ENCODE data around the gene NBL1.

NBL1 gene, protein sequence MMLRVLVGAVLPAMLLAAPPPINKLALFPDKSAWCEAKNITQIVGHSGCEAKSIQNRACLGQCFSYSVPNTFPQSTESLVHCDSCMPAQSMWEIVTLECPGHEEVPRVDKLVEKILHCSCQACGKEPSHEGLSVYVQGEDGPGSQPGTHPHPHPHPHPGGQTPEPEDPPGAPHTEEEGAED

DNA sequence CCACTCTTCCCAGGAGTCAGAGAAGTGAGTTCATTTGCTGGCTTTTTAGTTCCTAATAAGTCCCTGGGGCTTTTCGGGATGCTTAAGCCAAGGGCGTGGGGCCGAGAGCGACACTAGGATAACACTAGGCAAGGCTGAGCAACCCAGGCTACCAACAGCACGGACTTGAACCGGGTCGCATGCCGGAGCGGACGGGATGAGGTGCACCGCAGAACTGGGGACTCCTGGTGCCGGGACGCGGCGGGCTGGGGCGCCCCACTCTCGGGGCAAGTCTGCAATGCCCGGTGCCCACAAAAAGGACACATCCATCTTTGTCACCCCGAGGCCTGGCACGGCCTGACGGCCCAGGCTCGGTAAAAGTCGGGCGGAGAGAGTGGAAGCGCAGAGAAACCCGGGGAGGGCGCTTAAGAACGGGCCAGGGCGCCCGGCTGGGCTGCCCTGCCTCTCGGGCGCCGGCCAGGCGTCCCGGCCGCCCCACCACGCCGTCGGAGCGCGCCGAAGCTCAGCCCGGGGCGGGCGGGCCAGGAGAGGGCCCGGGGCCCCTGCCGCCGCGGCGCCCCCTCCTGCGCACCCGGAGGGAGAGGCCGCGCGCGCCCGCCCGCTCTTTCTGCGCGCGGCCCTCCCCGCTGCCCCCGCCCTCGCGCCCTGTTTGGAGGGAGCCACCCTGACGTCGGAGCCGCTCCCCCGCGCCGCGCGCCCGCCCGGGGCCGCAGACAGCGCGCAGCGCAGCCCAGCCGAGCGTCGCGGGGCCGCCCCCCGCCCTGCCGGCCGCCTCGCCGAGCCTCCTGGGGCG lies at the start of gene NBL1:
TSS of gene NBL1 (plus strand) at position 710 of the 793 bp plus-strand sequence. CDS start 10,720 bp downstream, outside the sequence.
- peak within 1 kb of the TSS; percentile 96 for H3K4me3 ChIP-seq (ENCODE audit: low read depth, low read length)
- peak within 1 kb of the TSS; percentile 86 for H2AFZ ChIP-seq (ENCODE audit: low read length, unreplicated experiment)
- no peaks in the 10 kb centered on the region for H3K27me3 ChIP-seq (ENCODE audit: insufficient read depth, low read length)
- peaks cover 38% of the 10 kb centered on the region for H3K79me2 ChIP-seq (ENCODE audit: control insufficient read depth, insufficient read depth, low read length, unreplicated experiment)
- H3K4me1 ChIP-seq (ENCODE audit: control insufficient read depth, insufficient read depth, low read length, unreplicated experiment) = peaks cover 33% of the 10 kb centered on the region
- no peaks in the 10 kb centered on the region for H3K36me3 ChIP-seq (ENCODE audit: insufficient read depth, low read length)
- H3K27ac ChIP-seq (ENCODE audit: low read depth, low read length) = peak within 1 kb of the TSS; percentile 30

GRCh38 chr1:19596065-19596713 lies 47.9 kb upstream of the NBL1 start:
- H3K27ac ChIP-seq (ENCODE audit: low read depth, low read length) = peak overlapping the region; percentile 89
- no peaks in the 10 kb centered on the region for H3K27me3 ChIP-seq (ENCODE audit: insufficient read depth, low read length)
- peaks cover 13% of the 10 kb centered on the region; the same call in 1 of the 2 replicates for H3K36me3 ChIP-seq (ENCODE audit: insufficient read depth, low read length)
- peaks cover 13% of the 10 kb centered on the region for H3K4me1 ChIP-seq (ENCODE audit: control insufficient read depth, insufficient read depth, low read length, unreplicated experiment)
- H2AFZ ChIP-seq (ENCODE audit: low read length, unreplicated experiment) = peak overlapping the region; percentile 50
- peak overlapping the region; percentile 91 for H3K4me3 ChIP-seq (ENCODE audit: low read depth, low read length)
- peaks cover 43% of the 10 kb centered on the region for H3K79me2 ChIP-seq (ENCODE audit: control insufficient read depth, insufficient read depth, low read length, unreplicated experiment)

- Histone ChIP-seq H3K27ac (ENCODE audit: low read depth, low read length) (peak overlapping the region; percentile 89), H3K27me3 (ENCODE audit: insufficient read depth, low read length) (no peaks in the 10 kb centered on the region), H3K36me3 (ENCODE audit: insufficient read depth, low read length) (peaks cover 13% of the 10 kb centered on the region; the same call in 1 of the 2 replicates), H2AFZ (ENCODE audit: low read length, unreplicated experiment) (peak overlapping the region; percentile 50), H3K4me3 (ENCODE audit: low read depth, low read length) (peak overlapping the region; percentile 91), H3K79me2 (ENCODE audit: control insufficient read depth, insufficient read depth, low read length, unreplicated experiment) (peaks cover 50% of the 10 kb centered on the region), H3K4me1 (ENCODE audit: control insufficient read depth, insufficient read depth, low read length, unreplicated experiment) (peaks cover 13% of the 10 kb centered on the region)
Measured at GRCh38 chr1:19596714-19597495, 47.2 kb upstream of the NBL1 start.

DNA sequence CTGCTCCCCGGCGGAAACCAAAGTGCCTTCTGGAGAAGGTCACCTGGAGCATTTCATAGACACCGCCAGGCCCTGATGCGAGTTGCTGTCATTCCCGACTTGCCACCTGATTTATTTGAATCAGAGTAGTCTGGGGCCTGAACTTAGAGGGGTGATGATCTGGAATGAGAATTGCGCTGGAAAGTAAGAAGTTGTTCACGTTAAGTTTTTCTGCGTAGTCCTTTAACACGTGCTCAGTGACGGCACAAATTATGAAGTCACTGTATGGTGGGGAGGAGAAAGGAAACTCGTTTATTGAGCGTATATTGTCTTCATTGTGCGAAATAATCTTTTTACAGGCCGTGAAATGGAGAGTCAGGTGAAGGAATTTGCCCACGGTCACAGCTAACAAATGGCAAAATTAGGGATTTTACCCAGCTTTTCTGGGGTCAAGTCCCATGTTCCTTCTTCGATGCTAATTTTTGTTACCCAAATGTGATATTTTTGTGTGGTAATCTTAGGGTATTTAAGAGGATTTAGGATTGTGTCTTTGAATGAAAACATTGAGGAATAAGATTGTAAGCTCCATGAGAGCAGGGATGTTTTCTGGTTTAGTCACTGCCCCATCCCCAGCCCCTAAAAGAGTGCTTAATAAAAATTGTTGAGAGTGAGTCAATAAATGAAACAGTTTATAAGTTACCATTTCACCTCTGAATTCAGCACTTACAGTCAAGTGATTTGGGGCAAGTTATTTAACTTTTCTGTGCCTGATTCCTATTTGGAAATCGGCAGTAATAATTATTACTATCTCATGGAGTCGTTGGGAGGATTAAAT lies 46.4 kb upstream of the NBL1 start:
- H3K36me3 ChIP-seq (ENCODE audit: insufficient read depth, low read length) = peaks cover 13% of the 10 kb centered on the region; the same call in 1 of the 2 replicates
- peaks cover 15% of the 10 kb centered on the region for H3K4me1 ChIP-seq (ENCODE audit: control insufficient read depth, insufficient read depth, low read length, unreplicated experiment)
- H3K27me3 ChIP-seq (ENCODE audit: insufficient read depth, low read length) = no peaks in the 10 kb centered on the region
- peak overlapping the region; percentile 43 for H2AFZ ChIP-seq (ENCODE audit: low read length, unreplicated experiment)
- peak overlapping the region; percentile 89 for H3K27ac ChIP-seq (ENCODE audit: low read depth, low read length)
- peaks cover 58% of the 10 kb centered on the region for H3K79me2 ChIP-seq (ENCODE audit: control insufficient read depth, insufficient read depth, low read length, unreplicated experiment)
- peak overlapping the region; percentile 91 for H3K4me3 ChIP-seq (ENCODE audit: low read depth, low read length)

DNA sequence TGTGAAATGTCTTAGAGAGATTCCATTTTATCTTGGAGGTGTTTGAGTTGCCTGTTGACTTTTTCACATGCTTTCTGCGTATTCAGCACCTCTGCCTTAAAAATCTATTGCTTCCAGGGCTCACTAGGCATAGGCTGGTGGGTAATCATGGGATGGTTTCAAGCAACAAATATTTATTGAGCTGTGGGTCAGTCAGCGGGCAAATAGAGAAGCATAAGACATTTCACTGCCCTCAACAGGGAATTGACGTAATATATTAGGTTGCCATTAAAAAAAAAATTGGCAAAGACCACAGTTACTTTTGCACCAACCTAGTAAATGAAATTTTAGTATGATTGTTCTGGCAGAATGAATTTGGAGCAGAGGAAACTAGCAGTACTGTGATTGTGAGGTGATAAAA lies 44.3 kb upstream of the NBL1 start:
- Histone ChIP-seq H3K27me3 (ENCODE audit: insufficient read depth, low read length) (no peaks in the 10 kb centered on the region), H3K79me2 (ENCODE audit: control insufficient read depth, insufficient read depth, low read length, unreplicated experiment) (peaks cover 78% of the 10 kb centered on the region), H3K36me3 (ENCODE audit: insufficient read depth, low read length) (peaks cover 13% of the 10 kb centered on the region)

GRCh38 chr1:19602486-19602885 lies 41.6 kb upstream of the NBL1 start:
- Histone ChIP-seq H3K36me3 (ENCODE audit: insufficient read depth, low read length) (peaks cover 13% of the 10 kb centered on the region), H3K4me1 (ENCODE audit: control insufficient read depth, insufficient read depth, low read length, unreplicated experiment) (peaks cover 32% of the 10 kb centered on the region), H3K27me3 (ENCODE audit: insufficient read depth, low read length) (no peaks in the 10 kb centered on the region), H3K27ac (ENCODE audit: low read depth, low read length) (no peak overlapping the region), H3K79me2 (ENCODE audit: control insufficient read depth, insufficient read depth, low read length, unreplicated experiment) (peaks cover 99% of the 10 kb centered on the region), H2AFZ (ENCODE audit: low read length, unreplicated experiment) (no peak overlapping the region), H3K4me3 (ENCODE audit: low read depth, low read length) (no peak overlapping the region)

More for the DNA sequence above, 44.3 kb upstream of the NBL1 start:
- Histone ChIP-seq H3K27ac (ENCODE audit: low read depth, low read length) (no peak overlapping the region), H3K4me1 (ENCODE audit: control insufficient read depth, insufficient read depth, low read length, unreplicated experiment) (peaks cover 15% of the 10 kb centered on the region), H3K4me3 (ENCODE audit: low read depth, low read length) (no peak overlapping the region), H2AFZ (ENCODE audit: low read length, unreplicated experiment) (no peak overlapping the region)

DNA sequence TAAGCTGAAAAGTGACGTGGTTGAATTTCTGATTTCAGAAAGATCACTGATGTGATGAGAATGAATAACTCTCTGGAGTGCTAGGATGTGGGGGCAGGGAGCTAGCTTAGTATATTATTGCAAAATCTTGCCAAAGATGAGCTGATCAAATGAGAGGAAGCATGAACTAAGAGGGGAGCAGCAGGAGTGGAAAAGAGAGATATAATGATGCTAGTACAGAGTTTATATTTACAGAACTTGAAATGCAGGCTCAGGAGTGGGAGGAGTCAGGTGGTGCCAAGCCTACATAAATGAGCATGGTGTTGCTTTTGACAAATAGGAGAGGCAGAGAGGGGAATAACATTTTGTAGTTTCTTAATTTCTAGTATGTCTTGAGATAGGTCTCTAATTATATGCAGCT lies 38.1 kb upstream of the NBL1 start:
- Histone ChIP-seq H3K27me3 (ENCODE audit: insufficient read depth, low read length) (no peaks in the 10 kb centered on the region), H3K4me3 (ENCODE audit: low read depth, low read length) (no peak overlapping the region), H3K4me1 (ENCODE audit: control insufficient read depth, insufficient read depth, low read length, unreplicated experiment) (peaks cover 33% of the 10 kb centered on the region), H3K79me2 (ENCODE audit: control insufficient read depth, insufficient read depth, low read length, unreplicated experiment) (peaks cover 96% of the 10 kb centered on the region), H3K27ac (ENCODE audit: low read depth, low read length) (no peak overlapping the region), H2AFZ (ENCODE audit: low read length, unreplicated experiment) (no peak overlapping the region), H3K36me3 (ENCODE audit: insufficient read depth, low read length) (peaks cover under 1% of the 10 kb centered on the region)

GRCh38 chr1:19606817-19607642 lies 37.1 kb upstream of the NBL1 start:
- peaks cover 88% of the 10 kb centered on the region for H3K79me2 ChIP-seq (ENCODE audit: control insufficient read depth, insufficient read depth, low read length, unreplicated experiment)
- no peaks in the 10 kb centered on the region for H3K27me3 ChIP-seq (ENCODE audit: insufficient read depth, low read length)
- peak overlapping the region; percentile 38 for H3K4me3 ChIP-seq (ENCODE audit: low read depth, low read length)
- no peak overlapping the region for H2AFZ ChIP-seq (ENCODE audit: low read length, unreplicated experiment)
- peaks cover 32% of the 10 kb centered on the region for H3K4me1 ChIP-seq (ENCODE audit: control insufficient read depth, insufficient read depth, low read length, unreplicated experiment)
- 0 out of 2 replicates have a peak overlapping the region, but pooled peaks have one; percentile 18 for H3K27ac ChIP-seq (ENCODE audit: low read depth, low read length)
- H3K36me3 ChIP-seq (ENCODE audit: insufficient read depth, low read length) = no peaks in the 10 kb centered on the region; the same call in 1 of the 2 replicates

DNA sequence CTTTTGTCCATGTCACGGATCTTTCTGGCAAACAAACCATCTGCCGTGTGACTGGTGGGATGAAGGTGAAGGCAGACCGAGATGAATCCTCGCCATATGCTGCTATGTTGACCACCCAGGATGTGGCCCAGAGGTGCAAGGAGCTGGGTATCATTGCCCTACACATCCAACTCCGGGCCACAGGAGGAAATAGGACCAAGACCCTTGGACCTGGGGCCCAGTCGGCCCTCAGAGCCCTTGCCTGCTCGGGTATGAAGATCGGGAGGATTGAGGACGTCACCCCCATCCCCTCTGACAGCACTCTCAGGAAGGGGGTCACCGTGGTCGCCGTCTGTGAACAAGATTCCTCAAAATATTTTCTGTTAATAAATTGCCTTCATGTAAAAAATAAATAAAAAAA lies 35.9 kb upstream of the NBL1 start:
- peaks cover 31% of the 10 kb centered on the region for H3K4me1 ChIP-seq (ENCODE audit: control insufficient read depth, insufficient read depth, low read length, unreplicated experiment)
- H3K4me3 ChIP-seq (ENCODE audit: low read depth, low read length) = no peak overlapping the region
- H3K36me3 ChIP-seq (ENCODE audit: insufficient read depth, low read length) = no peaks in the 10 kb centered on the region; the same call in 1 of the 2 replicates
- H3K79me2 ChIP-seq (ENCODE audit: control insufficient read depth, insufficient read depth, low read length, unreplicated experiment) = peaks cover 85% of the 10 kb centered on the region
- no peak overlapping the region for H2AFZ ChIP-seq (ENCODE audit: low read length, unreplicated experiment)
- no peak overlapping the region for H3K27ac ChIP-seq (ENCODE audit: low read depth, low read length)
- H3K27me3 ChIP-seq (ENCODE audit: insufficient read depth, low read length) = no peaks in the 10 kb centered on the region
